GM12878 (cell line): ENCODE data around the gene CBX8. TPM values are rescaled to one million over a fixed set of nuclear protein-coding genes. Genes with fewer than 3 reads are reported as not detected.

Experiments used
- ATAC-seq: fragments of 200-7000 bp; cut with Tn5 transposase; 3 replicates; pipeline ENCODE4 v1.9.1; 2020; ENCODE audit warnings: mild to moderate bottlenecking, moderate library complexity
- BruUV-seq: library from RNA; stranded (reverse); fragments of 400-500 nt; replicated peaks from 2 replicates; lab custom pipeline; 2021; lab: Mats Ljungman, UMichigan
- CTCF ChIA-PET: fragments of 300-600 bp; sonication (Branson Sonifier 250); formaldehyde crosslinking; extraction: SDS; loops from one replicate; lab custom pipeline; 2021; ENCODE audit warnings: inconsistent platforms; lab: Yijun Ruan, JAX
- POLR2A ChIA-PET: fragments of 350-600 bp; formaldehyde crosslinking; extraction: SDS; loops from one replicate; lab custom pipeline; 2021; ENCODE audit warnings: inconsistent platforms; lab: Charles Lee
- RAD21 ChIA-PET: fragments of 300-600 bp; sonication (Branson Sonifier 250); formaldehyde crosslinking; loops from one replicate; lab custom pipeline; 2023; ENCODE audit warnings: antibody characterized with exemption; ENCODE audit not compliant: unreplicated experiment; lab: Charles Lee
- SMC1A ChIA-PET: fragments of 300-600 bp; sonication (Branson Sonifier 250); formaldehyde crosslinking; loops from one replicate; lab custom pipeline; 2023; ENCODE audit not compliant: unreplicated experiment, uncharacterized antibody; lab: Charles Lee
- DNase-seq: peaks from one replicate; pipeline ENCODE4 v3.0.0-alpha.2; 2011; ENCODE audit warnings: low read depth, low spot score
- FAIRE-seq: peaks from 3 replicates; lab custom pipeline; 2011; peaks lifted over from hg19 to GRCh38; lab: Jason Lieb, UNC
- H2AFZ ChIP-seq: 2 replicates; pipeline ENCODE4 v1.6.0; 2011; ENCODE audit warnings: low read depth, low read length, control low read depth; ENCODE audit not compliant: control insufficient read depth
- H3K27ac ChIP-seq: 2 replicates; pipeline ENCODE4 v1.5.1; 2011; ENCODE audit warnings: control low read depth; ENCODE audit not compliant: control insufficient read depth, insufficient read depth
- H3K27me3 ChIP-seq, 2 experiments: replicated peaks in 1 of 2; 2 replicates each; pipeline versions ENCODE4 v1.6.0 to v1.6.1; 2011; ENCODE audit warnings: low read length in 1 of 2; ENCODE audit not compliant: control insufficient read depth in 2 of 2, insufficient read depth in 2 of 2
- H3K36me3 ChIP-seq, 2 experiments: 2 replicates each; pipeline ENCODE4 v1.5.1; 2011; ENCODE audit warnings: low read length in 1 of 2; ENCODE audit not compliant: control insufficient read depth in 2 of 2, insufficient read depth in 2 of 2
- H3K4me1 ChIP-seq: 2 replicates; pipeline ENCODE4 v1.6.1; 2011; ENCODE audit warnings: mild to moderate bottlenecking, low read length, moderate library complexity, mixed read lengths; ENCODE audit not compliant: control insufficient read depth, insufficient read depth
- H3K4me2 ChIP-seq: 2 replicates; pipeline ENCODE4 v1.6.0; 2011; ENCODE audit warnings: control low read depth; ENCODE audit not compliant: control insufficient read depth, insufficient read depth
- H3K4me3 ChIP-seq: fragments of 200-600 bp; sonication (generic); 2 replicates; pipeline ENCODE4 v1.5.1; 2016
- H3K79me2 ChIP-seq: 2 replicates; pipeline ENCODE4 v1.6.0; 2011; ENCODE audit warnings: low read length; ENCODE audit not compliant: control insufficient read depth, insufficient read depth
- H3K9ac ChIP-seq: 2 replicates; pipeline ENCODE4 v1.8.0; 2011; ENCODE audit warnings: low read length, control low read depth, mixed read lengths; ENCODE audit not compliant: control insufficient read depth, insufficient read depth
- H3K9me3 ChIP-seq: replicated peaks from 3 replicates; pipeline ENCODE4 v1.5.1; 2011; ENCODE audit warnings: mild to moderate bottlenecking, low read length; ENCODE audit not compliant: control insufficient read depth, insufficient read depth
- H4K20me1 ChIP-seq: 2 replicates; pipeline ENCODE4 v1.6.0; 2011; ENCODE audit not compliant: control insufficient read depth, insufficient read depth
- FOXK2 ChIP-seq: fragments of 450-650 bp; IDR thresholded peaks from 2 replicates; pipeline ENCODE4 v1.6.1; 2017; ENCODE audit warnings: mild to moderate bottlenecking, moderate library complexity
- TCF7 ChIP-seq: IDR thresholded peaks from 2 replicates; pipeline ENCODE4 v1.6.1; 2014; ENCODE audit warnings: antibody characterized with exemption, borderline replicate concordance
- WGBS: methylation state at CpG from one replicate; pipeline ENCODE4 v1.1.6; 2016; ENCODE audit warnings: low lambda C conversion rate; ENCODE audit not compliant: insufficient replicate concordance, insufficient coverage; ENCODE audit errors: missing lambda C conversion rate; 5-methylcytosine and 5-hydroxymethylcytosine counted together
- in situ Hi-C: fragments of 300-500 bp; cut with MboI; formaldehyde crosslinking; loops from 9 replicates; pipeline ENCODE4 v1.14.3; 2018; ENCODE audit warnings: mixed read lengths
- intact Hi-C: fragments of 100-400 bp; cut with micrococcal nuclease; formaldehyde crosslinking; loops from one replicate; pipeline ENCODE4 v1.14.2; 2022; ENCODE audit not compliant: unreplicated experiment
- polyA plus RNA-seq, 11 experiments: library from polyadenylated mRNA; depleted of rRNA in 4 of 11; unstranded in 6 of 11; stranded (reverse) in 5 of 11; fragments of >200 nt; fragmentation: Nextera tagmentation in 4 of 11; fragmentation: Illumina TruSeq in 1 of 11; extraction: Ambion mirVana in 4 of 11; extraction: Trizol in 1 of 11; gene quantifications; 1 replicate in 1 of 11; 2 replicates in 10 of 11; pipeline versions ENCODE4 v1.2.1 to v1.2.3, GENCODE V29; 2011 to 2016; ENCODE audit warnings: inconsistent platforms in 2 of 11, missing spikeins in 2 of 11, low read depth in 1 of 11
- total RNA-seq, 4 experiments: library from RNA; depleted of rRNA in 3 of 4; stranded (reverse); fragments of >200 nt in 3 of 4; fragmentation: Illumina TruSeq in 1 of 4; extraction: Trizol in 1 of 4; gene quantifications; 2 replicates each; pipeline versions ENCODE4 v1.2.1 to v1.2.3, GENCODE V29; 2013 to 2021
- TF ChIP-seq, protein P1 (sequence below): fragments of 450-650 bp; IDR thresholded peaks from 2 replicates; pipeline ENCODE4 v1.6.1; 2017; ENCODE audit warnings: antibody characterized with exemption, mild to moderate bottlenecking, moderate library complexity
- TF ChIP-seq, protein P2 (sequence below): fragments of 450-650 bp; IDR thresholded peaks from 2 replicates; pipeline ENCODE4 v1.6.1; 2017; ENCODE audit warnings: borderline replicate concordance
- TF ChIP-seq, protein P3 (sequence below): IDR thresholded peaks from 2 replicates; pipeline ENCODE4 v1.6.1; 2011; ENCODE audit warnings: low read depth, mild to moderate bottlenecking, low read length, moderate library complexity, borderline replicate concordance; ENCODE audit errors: extremely low read depth

The CBX8 gene
- total and polyA plus RNA-seq, 10 of the 15 experiments (the other 5 are each of a cell fraction or from before 2014, with no cell fraction given), result 0.03 to 6.7 (median 1.9) TPM

DNA sequence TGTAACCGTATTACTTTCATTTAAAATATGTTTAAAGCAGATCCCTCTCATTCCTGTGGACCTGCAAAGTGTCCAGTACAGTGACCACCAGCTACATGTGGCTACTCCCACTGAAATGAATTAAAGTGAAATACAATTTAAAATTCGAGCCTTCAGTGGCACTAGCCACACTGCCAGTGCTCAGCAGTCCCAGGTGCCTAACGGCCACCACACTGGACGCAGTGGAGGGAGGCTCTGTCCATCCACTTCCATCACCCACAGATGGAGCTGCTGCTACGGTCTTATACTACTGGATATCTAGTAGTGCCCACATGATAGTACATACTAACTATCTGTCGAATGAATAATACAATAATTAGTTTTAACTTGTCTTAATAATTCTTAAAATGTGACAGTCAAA is 21.2 kb downstream of the CBX8 start:
- intact Hi-C loops, result no loop called here
- RAD21 ChIA-PET, result no interaction called here
- H3K79me2 ChIP-seq, result no peaks in the 10 kb centered on the region
- no peak overlapping the region for H3K4me3 ChIP-seq
- H3K27ac ChIP-seq, result no peak overlapping the region
- WGBS, result 41% methylated on average over 6 of the region's 6 CpGs
- H3K9me3 ChIP-seq, result no peaks in the 10 kb centered on the region
- H3K36me3 ChIP-seq, result no peaks in the 10 kb centered on the region
- DNase-seq (no peak), ATAC-seq (no peak), FAIRE-seq (no peak)
- H2AFZ ChIP-seq, result no peak overlapping the region
- SMC1A ChIA-PET, result no interaction called here
- peaks cover 9% of the 10 kb centered on the region for H3K4me1 ChIP-seq
- POLR2A ChIA-PET, result no interaction called here
- H4K20me1 ChIP-seq, result no peaks in the 10 kb centered on the region
- peaks cover 7 to 11% of the 10 kb centered on the region in 2 experiments for H3K27me3 ChIP-seq
- CTCF ChIA-PET, result interaction anchor here (1.6 to 1.7 kb wide), 2 partner anchors 13 to 30 kb away, joined by 3 to 5 read pairs; no protein-coding TSS in a partner anchor
- in situ Hi-C loops, result no loop called here
- TF ChIP-seq, protein P1, sequence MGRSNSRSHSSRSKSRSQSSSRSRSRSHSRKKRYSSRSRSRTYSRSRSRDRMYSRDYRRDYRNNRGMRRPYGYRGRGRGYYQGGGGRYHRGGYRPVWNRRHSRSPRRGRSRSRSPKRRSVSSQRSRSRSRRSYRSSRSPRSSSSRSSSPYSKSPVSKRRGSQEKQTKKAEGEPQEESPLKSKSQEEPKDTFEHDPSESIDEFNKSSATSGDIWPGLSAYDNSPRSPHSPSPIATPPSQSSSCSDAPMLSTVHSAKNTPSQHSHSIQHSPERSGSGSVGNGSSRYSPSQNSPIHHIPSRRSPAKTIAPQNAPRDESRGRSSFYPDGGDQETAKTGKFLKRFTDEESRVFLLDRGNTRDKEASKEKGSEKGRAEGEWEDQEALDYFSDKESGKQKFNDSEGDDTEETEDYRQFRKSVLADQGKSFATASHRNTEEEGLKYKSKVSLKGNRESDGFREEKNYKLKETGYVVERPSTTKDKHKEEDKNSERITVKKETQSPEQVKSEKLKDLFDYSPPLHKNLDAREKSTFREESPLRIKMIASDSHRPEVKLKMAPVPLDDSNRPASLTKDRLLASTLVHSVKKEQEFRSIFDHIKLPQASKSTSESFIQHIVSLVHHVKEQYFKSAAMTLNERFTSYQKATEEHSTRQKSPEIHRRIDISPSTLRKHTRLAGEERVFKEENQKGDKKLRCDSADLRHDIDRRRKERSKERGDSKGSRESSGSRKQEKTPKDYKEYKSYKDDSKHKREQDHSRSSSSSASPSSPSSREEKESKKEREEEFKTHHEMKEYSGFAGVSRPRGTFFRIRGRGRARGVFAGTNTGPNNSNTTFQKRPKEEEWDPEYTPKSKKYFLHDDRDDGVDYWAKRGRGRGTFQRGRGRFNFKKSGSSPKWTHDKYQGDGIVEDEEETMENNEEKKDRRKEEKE, result no peak
- TF ChIP-seq FOXK2 (no peak), TCF7 (no peak)
- TF ChIP-seq, protein P2, sequence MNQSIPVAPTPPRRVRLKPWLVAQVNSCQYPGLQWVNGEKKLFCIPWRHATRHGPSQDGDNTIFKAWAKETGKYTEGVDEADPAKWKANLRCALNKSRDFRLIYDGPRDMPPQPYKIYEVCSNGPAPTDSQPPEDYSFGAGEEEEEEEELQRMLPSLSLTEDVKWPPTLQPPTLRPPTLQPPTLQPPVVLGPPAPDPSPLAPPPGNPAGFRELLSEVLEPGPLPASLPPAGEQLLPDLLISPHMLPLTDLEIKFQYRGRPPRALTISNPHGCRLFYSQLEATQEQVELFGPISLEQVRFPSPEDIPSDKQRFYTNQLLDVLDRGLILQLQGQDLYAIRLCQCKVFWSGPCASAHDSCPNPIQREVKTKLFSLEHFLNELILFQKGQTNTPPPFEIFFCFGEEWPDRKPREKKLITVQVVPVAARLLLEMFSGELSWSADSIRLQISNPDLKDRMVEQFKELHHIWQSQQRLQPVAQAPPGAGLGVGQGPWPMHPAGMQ, result no peak
- TF ChIP-seq, protein P3, sequence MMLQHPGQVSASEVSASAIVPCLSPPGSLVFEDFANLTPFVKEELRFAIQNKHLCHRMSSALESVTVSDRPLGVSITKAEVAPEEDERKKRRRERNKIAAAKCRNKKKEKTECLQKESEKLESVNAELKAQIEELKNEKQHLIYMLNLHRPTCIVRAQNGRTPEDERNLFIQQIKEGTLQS, result no peak
- no peak overlapping the region for H3K9ac ChIP-seq
- BruUV-seq, result no TSS peak
- no peak overlapping the region for H3K4me2 ChIP-seq
